ENCODE results near the gene COX6A1. TPM values are rescaled to one million over a fixed set of nuclear protein-coding genes. Genes with fewer than 3 reads are reported as not detected.
"Not testable (repeated sequence)": the region's sequence is repeated elsewhere in the genome, so short reads cannot be mapped to it uniquely, and the experiment has no call there.

COX6A1 gene
- total and polyA plus RNA-seq, 2 experiments from 2014 or later: 422 to 1,484 TPM

DNA sequence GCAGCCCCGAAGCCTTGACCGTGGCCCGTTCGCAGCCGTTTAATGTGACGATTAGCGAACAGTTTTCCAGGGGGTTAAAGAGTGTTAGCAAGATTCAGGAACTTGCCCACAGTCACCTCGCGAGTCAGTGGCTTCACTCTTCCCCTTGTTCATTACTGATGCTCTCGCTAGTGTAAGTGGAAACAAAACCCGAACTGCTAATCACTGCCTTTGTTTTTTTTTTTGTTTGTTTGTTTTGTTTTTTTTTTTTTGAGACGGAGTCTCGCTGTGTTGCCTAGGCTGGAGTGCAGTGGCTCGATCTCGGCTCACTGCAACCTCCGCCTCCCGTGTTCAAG, 8.9 kb downstream of the COX6A1 start:
- H2AFZ ChIP-seq: peak overlapping the region; percentile 96
- H3K36me3 Mint-ChIP-seq (ENCODE audit: low read depth): peaks cover 61% of the 10 kb centered on the region
- peaks cover 31% of the 10 kb centered on the region for H3K36me3 ChIP-seq (ENCODE audit: insufficient read depth)
- peak overlapping the region; percentile 84 for H3K4me2 ChIP-seq
- DNase-seq (ENCODE audit: low spot score); H3K27me3 ChIP-seq (ENCODE audit: insufficient read depth); H3K9me2 ChIP-seq (ENCODE audit: insufficient read depth); ATAC-seq; H3K9me3 Mint-ChIP-seq: not testable (repeated sequence)
- H3K4me3 ChIP-seq: peak overlapping the region; percentile 97
- H3K79me2 ChIP-seq (replicated peaks; ENCODE audit: insufficient read depth): peaks cover 87% of the 10 kb centered on the region
- peak overlapping the region; percentile 99 for H3K4me3 Mint-ChIP-seq
- H3K27ac Mint-ChIP-seq: peak overlapping the region; percentile 98
- peak overlapping the region; percentile 97; the same call in 1 of the 2 replicates for H3K27ac ChIP-seq (ENCODE audit: low read depth)
- peaks cover 14% of the 10 kb centered on the region for H3K27me3 Mint-ChIP-seq (ENCODE audit: insufficient read depth, low read depth, poor library complexity)
- peaks cover 15% of the 10 kb centered on the region for H3K4me1 ChIP-seq (ENCODE audit: insufficient read depth)
- peaks cover 33% of the 10 kb centered on the region for H3F3A ChIP-seq (replicated peaks; ENCODE audit: low read depth)
- H4K20me1 ChIP-seq (replicated peaks; ENCODE audit: insufficient read depth): peaks cover 26% of the 10 kb centered on the region
- H3K4me1 Mint-ChIP-seq: peaks cover 12% of the 10 kb centered on the region

DNA sequence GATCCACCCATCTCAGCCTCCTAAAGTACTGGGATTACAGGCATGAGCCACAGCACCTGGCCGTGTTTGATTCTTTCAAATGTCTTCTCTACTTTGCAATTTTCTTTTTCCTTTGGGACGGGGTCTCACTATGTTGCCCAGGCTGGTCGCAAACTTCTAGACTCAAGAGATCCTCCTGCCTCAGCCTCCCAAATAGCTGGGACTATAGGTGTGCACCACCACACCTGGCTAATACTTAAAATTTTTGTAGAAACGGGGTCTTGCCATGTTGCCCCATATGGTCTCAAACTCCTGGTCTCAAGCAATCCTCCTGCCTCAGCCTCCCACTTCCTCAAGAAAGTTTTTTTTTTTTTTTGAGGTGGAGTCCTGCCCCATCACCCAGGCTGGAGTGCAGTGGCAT, 10.1 kb downstream of the COX6A1 start:
- H3K27ac ChIP-seq (ENCODE audit: low read depth): no peak overlapping the region
- H3K9me2 ChIP-seq (ENCODE audit: insufficient read depth): no peaks in the 10 kb centered on the region
- peaks cover 14% of the 10 kb centered on the region for H3K27me3 Mint-ChIP-seq (ENCODE audit: insufficient read depth, low read depth, poor library complexity)
- H3K4me1 Mint-ChIP-seq: peaks cover 12% of the 10 kb centered on the region
- no peak overlapping the region for H3K4me3 ChIP-seq
- peak overlapping the region; percentile 99; the same call in 2 of the 3 replicates for H3K4me3 Mint-ChIP-seq
- H3F3A ChIP-seq (replicated peaks; ENCODE audit: low read depth): peaks cover 29% of the 10 kb centered on the region
- peaks cover 15% of the 10 kb centered on the region for H3K4me1 ChIP-seq (ENCODE audit: insufficient read depth)
- no peak overlapping the region for H3K27ac Mint-ChIP-seq
- H3K9me3 Mint-ChIP-seq: no peaks in the 10 kb centered on the region
- ATAC-seq: no peak
- H3K36me3 ChIP-seq (ENCODE audit: insufficient read depth): peaks cover 31% of the 10 kb centered on the region
- H3K36me3 Mint-ChIP-seq (ENCODE audit: low read depth): peaks cover 58% of the 10 kb centered on the region
- peaks cover 78% of the 10 kb centered on the region for H3K79me2 ChIP-seq (replicated peaks; ENCODE audit: insufficient read depth)
- peaks cover 27% of the 10 kb centered on the region for H4K20me1 ChIP-seq (replicated peaks; ENCODE audit: insufficient read depth)
- no peak overlapping the region for H2AFZ ChIP-seq
- H3K27me3 ChIP-seq (ENCODE audit: insufficient read depth): no peaks in the 10 kb centered on the region
- DNase-seq (ENCODE audit: low spot score): no peak
- H3K4me2 ChIP-seq: peak overlapping the region; percentile 84
- TF ChIP-seq, protein P1, sequence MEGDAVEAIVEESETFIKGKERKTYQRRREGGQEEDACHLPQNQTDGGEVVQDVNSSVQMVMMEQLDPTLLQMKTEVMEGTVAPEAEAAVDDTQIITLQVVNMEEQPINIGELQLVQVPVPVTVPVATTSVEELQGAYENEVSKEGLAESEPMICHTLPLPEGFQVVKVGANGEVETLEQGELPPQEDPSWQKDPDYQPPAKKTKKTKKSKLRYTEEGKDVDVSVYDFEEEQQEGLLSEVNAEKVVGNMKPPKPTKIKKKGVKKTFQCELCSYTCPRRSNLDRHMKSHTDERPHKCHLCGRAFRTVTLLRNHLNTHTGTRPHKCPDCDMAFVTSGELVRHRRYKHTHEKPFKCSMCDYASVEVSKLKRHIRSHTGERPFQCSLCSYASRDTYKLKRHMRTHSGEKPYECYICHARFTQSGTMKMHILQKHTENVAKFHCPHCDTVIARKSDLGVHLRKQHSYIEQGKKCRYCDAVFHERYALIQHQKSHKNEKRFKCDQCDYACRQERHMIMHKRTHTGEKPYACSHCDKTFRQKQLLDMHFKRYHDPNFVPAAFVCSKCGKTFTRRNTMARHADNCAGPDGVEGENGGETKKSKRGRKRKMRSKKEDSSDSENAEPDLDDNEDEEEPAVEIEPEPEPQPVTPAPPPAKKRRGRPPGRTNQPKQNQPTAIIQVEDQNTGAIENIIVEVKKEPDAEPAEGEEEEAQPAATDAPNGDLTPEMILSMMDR (conservative IDR thresholded peaks at IDR 0.05; ENCODE audit: low read depth in 2 of 2): no peak
- TF ChIP-seq, protein P2, sequence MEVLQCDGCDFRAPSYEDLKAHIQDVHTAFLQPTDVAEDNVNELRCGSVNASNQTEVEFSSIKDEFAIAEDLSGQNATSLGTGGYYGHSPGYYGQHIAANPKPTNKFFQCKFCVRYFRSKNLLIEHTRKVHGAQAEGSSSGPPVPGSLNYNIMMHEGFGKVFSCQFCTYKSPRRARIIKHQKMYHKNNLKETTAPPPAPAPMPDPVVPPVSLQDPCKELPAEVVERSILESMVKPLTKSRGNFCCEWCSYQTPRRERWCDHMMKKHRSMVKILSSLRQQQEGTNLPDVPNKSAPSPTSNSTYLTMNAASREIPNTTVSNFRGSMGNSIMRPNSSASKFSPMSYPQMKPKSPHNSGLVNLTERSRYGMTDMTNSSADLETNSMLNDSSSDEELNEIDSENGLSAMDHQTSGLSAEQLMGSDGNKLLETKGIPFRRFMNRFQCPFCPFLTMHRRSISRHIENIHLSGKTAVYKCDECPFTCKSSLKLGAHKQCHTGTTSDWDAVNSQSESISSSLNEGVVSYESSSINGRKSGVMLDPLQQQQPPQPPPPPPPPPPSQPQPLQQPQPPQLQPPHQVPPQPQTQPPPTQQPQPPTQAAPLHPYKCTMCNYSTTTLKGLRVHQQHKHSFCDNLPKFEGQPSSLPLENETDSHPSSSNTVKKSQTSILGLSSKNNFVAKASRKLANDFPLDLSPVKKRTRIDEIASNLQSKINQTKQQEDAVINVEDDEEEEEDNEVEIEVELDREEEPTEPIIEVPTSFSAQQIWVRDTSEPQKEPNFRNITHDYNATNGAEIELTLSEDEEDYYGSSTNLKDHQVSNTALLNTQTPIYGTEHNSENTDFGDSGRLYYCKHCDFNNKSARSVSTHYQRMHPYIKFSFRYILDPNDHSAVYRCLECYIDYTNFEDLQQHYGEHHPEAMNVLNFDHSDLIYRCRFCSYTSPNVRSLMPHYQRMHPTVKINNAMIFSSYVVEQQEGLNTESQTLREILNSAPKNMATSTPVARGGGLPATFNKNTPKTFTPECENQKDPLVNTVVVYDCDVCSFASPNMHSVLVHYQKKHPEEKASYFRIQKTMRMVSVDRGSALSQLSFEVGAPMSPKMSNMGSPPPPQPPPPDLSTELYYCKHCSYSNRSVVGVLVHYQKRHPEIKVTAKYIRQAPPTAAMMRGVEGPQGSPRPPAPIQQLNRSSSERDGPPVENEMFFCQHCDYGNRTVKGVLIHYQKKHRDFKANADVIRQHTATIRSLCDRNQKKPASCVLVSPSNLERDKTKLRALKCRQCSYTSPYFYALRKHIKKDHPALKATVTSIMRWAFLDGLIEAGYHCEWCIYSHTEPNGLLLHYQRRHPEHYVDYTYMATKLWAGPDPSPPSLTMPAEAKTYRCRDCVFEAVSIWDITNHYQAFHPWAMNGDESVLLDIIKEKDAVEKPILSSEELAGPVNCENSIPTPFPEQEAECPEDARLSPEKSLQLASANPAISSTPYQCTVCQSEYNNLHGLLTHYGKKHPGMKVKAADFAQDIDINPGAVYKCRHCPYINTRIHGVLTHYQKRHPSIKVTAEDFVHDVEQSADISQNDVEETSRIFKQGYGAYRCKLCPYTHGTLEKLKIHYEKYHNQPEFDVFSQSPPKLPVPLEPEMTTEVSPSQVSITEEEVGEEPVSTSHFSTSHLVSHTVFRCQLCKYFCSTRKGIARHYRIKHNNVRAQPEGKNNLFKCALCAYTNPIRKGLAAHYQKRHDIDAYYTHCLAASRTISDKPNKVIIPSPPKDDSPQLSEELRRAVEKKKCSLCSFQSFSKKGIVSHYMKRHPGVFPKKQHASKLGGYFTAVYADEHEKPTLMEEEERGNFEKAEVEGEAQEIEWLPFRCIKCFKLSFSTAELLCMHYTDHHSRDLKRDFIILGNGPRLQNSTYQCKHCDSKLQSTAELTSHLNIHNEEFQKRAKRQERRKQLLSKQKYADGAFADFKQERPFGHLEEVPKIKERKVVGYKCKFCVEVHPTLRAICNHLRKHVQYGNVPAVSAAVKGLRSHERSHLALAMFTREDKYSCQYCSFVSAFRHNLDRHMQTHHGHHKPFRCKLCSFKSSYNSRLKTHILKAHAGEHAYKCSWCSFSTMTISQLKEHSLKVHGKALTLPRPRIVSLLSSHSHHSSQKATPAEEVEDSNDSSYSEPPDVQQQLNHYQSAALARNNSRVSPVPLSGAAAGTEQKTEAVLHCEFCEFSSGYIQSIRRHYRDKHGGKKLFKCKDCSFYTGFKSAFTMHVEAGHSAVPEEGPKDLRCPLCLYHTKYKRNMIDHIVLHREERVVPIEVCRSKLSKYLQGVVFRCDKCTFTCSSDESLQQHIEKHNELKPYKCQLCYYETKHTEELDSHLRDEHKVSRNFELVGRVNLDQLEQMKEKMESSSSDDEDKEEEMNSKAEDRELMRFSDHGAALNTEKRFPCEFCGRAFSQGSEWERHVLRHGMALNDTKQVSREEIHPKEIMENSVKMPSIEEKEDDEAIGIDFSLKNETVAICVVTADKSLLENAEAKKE (CRISPR knock-in tag; IDR thresholded peaks at IDR 0.05): no peak
- TF ChIP-seq POLR2AphosphoS5 (IDR thresholded peaks at IDR 0.05; ENCODE audit: low read depth) (no peak), ZNF114 (CRISPR knock-in tag; IDR thresholded peaks at IDR 0.05) (no peak), NANOG (IDR thresholded peaks at IDR 0.05; ENCODE audit: borderline replicate concordance) (no peak), STAT1 (IDR thresholded peaks at IDR 0.05; ENCODE audit: unreplicated experiment) (no peak), EZH2phosphoT487 (IDR thresholded peaks at IDR 0.05; ENCODE audit: unreplicated experiment) (no peak), JUNB (IDR thresholded peaks at IDR 0.05; ENCODE audit: unreplicated experiment) (no peak)
- TF ChIP-seq, protein P3, sequence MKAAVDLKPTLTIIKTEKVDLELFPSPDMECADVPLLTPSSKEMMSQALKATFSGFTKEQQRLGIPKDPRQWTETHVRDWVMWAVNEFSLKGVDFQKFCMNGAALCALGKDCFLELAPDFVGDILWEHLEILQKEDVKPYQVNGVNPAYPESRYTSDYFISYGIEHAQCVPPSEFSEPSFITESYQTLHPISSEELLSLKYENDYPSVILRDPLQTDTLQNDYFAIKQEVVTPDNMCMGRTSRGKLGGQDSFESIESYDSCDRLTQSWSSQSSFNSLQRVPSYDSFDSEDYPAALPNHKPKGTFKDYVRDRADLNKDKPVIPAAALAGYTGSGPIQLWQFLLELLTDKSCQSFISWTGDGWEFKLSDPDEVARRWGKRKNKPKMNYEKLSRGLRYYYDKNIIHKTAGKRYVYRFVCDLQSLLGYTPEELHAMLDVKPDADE (IDR thresholded peaks at IDR 0.05): no peak
- TF ChIP-seq, protein P4, sequence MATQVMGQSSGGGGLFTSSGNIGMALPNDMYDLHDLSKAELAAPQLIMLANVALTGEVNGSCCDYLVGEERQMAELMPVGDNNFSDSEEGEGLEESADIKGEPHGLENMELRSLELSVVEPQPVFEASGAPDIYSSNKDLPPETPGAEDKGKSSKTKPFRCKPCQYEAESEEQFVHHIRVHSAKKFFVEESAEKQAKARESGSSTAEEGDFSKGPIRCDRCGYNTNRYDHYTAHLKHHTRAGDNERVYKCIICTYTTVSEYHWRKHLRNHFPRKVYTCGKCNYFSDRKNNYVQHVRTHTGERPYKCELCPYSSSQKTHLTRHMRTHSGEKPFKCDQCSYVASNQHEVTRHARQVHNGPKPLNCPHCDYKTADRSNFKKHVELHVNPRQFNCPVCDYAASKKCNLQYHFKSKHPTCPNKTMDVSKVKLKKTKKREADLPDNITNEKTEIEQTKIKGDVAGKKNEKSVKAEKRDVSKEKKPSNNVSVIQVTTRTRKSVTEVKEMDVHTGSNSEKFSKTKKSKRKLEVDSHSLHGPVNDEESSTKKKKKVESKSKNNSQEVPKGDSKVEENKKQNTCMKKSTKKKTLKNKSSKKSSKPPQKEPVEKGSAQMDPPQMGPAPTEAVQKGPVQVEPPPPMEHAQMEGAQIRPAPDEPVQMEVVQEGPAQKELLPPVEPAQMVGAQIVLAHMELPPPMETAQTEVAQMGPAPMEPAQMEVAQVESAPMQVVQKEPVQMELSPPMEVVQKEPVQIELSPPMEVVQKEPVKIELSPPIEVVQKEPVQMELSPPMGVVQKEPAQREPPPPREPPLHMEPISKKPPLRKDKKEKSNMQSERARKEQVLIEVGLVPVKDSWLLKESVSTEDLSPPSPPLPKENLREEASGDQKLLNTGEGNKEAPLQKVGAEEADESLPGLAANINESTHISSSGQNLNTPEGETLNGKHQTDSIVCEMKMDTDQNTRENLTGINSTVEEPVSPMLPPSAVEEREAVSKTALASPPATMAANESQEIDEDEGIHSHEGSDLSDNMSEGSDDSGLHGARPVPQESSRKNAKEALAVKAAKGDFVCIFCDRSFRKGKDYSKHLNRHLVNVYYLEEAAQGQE (IDR thresholded peaks at IDR 0.05; ENCODE audit: unreplicated experiment): no peak
